ENCODE data around the gene FSTL5. TPM values are rescaled to one million over a fixed set of nuclear protein-coding genes. Genes with fewer than 3 reads are reported as not detected.

The FSTL5 gene
- total RNA-seq, 4 donors from 2014 or later, result 0.33 to 1.1 TPM; not detected in 2

- H3K4me3 ChIP-seq (replicated peaks in 1 of 3), result no peak overlapping the region
- intact Hi-C loops (cut with DNase I), result no loop called here
- DNase-seq, result no peak
- no peaks in the 10 kb centered on the region for H3K4me1 ChIP-seq
- H3K36me3 ChIP-seq, result no peaks in the 10 kb centered on the region
- TF ChIP-seq CTCF (IDR thresholded peaks at IDR 0.05) (no peak), POLR2A (IDR thresholded peaks at IDR 0.05) (no peak)
- H3K27me3 ChIP-seq, result no peaks in the 10 kb centered on the region
- H3K9me3 ChIP-seq, result no peaks in the 10 kb centered on the region
- H3K27ac ChIP-seq, result no peak overlapping the region
- 49 to 54% methylated on average over 1 of the region's 1 CpG for WGBS, 2 donors
Observed at GRCh38 chr4:161530710-161531109, 633.1 kb downstream of the FSTL5 start.

GRCh38 chr4:161525121-161525520 lies 638.7 kb downstream of the FSTL5 start:
- no peaks in the 10 kb centered on the region for H3K36me3 ChIP-seq
- whole genome bisulfite sequencing, 2 donors, result 72 to 83% methylated on average over 1 of the region's 1 CpG
- DNase-seq, result no peak
- H3K4me1 ChIP-seq, result no peaks in the 10 kb centered on the region
- H3K9me3 ChIP-seq, result no peaks in the 10 kb centered on the region
- TF ChIP-seq POLR2A (IDR thresholded peaks at IDR 0.05) (no peak), CTCF (IDR thresholded peaks at IDR 0.05) (no peak)
- H3K27me3 ChIP-seq, result no peaks in the 10 kb centered on the region
- H3K27ac ChIP-seq, result no peak overlapping the region
- no peak overlapping the region for H3K4me3 ChIP-seq (replicated peaks in 1 of 3)
- intact Hi-C loops (cut with DNase I), result no loop called here

- TF ChIP-seq POLR2A (IDR thresholded peaks at IDR 0.05) (no peak), CTCF (IDR thresholded peaks at IDR 0.05) (no peak)
- 54 to 60% methylated on average over 3 of the region's 3 CpGs for whole genome bisulfite sequencing, 2 donors
- no peak for DNase-seq
- Histone ChIP-seq H3K4me1 (no peaks in the 10 kb centered on the region), H3K4me3 (replicated peaks in 1 of 3) (no peak overlapping the region), H3K27ac (no peak overlapping the region), H3K36me3 (no peaks in the 10 kb centered on the region), H3K9me3 (no peaks in the 10 kb centered on the region), H3K27me3 (no peaks in the 10 kb centered on the region)
- intact Hi-C loops (cut with DNase I), result no loop called here
Observed at GRCh38 chr4:161522031-161522430, 641.8 kb downstream of the FSTL5 start.

- H3K27me3 ChIP-seq, result no peaks in the 10 kb centered on the region
- no peaks in the 10 kb centered on the region for H3K36me3 ChIP-seq
- intact Hi-C loops (cut with DNase I), result no loop called here
- WGBS, 2 donors, result 95 to 98% methylated on average over 2 of the region's 2 CpGs
- TF ChIP-seq CTCF (IDR thresholded peaks at IDR 0.05), result no peak
- no peak for TF ChIP-seq POLR2A (IDR thresholded peaks at IDR 0.05)
- no peak for DNase-seq
- no peaks in the 10 kb centered on the region for H3K9me3 ChIP-seq
- H3K4me3 ChIP-seq (replicated peaks in 1 of 3), result no peak overlapping the region
- H3K27ac ChIP-seq, result no peak overlapping the region
- H3K4me1 ChIP-seq, result no peaks in the 10 kb centered on the region
Observed at GRCh38 chr4:161519611-161520010, 644.2 kb downstream of the FSTL5 start.

GRCh38 chr4:161517941-161518340 lies 645.9 kb downstream of the FSTL5 start:
- H3K36me3 ChIP-seq, result no peaks in the 10 kb centered on the region
- no peaks in the 10 kb centered on the region for H3K4me1 ChIP-seq
- H3K9me3 ChIP-seq, result no peaks in the 10 kb centered on the region
- WGBS, 2 donors, result 48 to 65% methylated on average over 3 of the region's 3 CpGs
- H3K4me3 ChIP-seq (replicated peaks in 1 of 3), result no peak overlapping the region
- H3K27ac ChIP-seq, result no peak overlapping the region
- intact Hi-C loops (cut with DNase I), result no loop called here
- no peak for DNase-seq
- TF ChIP-seq POLR2A (IDR thresholded peaks at IDR 0.05) (no peak), CTCF (IDR thresholded peaks at IDR 0.05) (no peak)
- no peaks in the 10 kb centered on the region for H3K27me3 ChIP-seq
